Stimulated activated CD8-positive, alpha-beta memory T cell treated with anti-CD3 and anti-CD28 coated beads, Interleukin-4, amount 100 ng/mL, for 1 hour (primary cell): ENCODE data around the gene ASXL1.

ENCODE experiments used
- DNase-seq, 2 donors: peaks; one replicate each; pipeline ENCODE4 v3.0.0-alpha.2; 2020; ENCODE audit warnings: low read depth in 2 of 2, low spot score in 1 of 2

ASXL1 gene

DNA sequence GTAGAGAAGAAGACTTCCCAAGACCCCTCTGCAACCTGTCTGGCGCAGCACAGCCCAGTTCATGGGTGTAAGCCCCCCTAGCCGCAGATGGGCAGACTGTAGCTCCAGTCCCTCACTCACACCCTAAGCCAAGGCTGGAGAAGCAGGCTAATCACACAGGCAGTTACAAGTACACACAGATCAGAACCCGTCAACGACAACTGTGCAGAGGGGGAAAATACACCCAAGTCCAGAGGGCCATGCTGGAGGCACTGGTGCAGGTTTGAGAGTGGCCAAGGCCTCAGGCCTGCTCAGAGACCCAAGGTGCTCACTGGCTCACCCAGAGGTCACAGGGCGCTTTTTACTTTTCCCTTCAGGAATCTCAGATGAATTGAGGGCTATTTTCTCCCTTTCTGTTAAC, 120.9 kb downstream of the ASXL1 start:
- no peak for DNase-seq

- no peak for DNase-seq
These were observed 121.6 kb downstream of the ASXL1 start for GRCh38 chr20:32479697-32480171.

DNA sequence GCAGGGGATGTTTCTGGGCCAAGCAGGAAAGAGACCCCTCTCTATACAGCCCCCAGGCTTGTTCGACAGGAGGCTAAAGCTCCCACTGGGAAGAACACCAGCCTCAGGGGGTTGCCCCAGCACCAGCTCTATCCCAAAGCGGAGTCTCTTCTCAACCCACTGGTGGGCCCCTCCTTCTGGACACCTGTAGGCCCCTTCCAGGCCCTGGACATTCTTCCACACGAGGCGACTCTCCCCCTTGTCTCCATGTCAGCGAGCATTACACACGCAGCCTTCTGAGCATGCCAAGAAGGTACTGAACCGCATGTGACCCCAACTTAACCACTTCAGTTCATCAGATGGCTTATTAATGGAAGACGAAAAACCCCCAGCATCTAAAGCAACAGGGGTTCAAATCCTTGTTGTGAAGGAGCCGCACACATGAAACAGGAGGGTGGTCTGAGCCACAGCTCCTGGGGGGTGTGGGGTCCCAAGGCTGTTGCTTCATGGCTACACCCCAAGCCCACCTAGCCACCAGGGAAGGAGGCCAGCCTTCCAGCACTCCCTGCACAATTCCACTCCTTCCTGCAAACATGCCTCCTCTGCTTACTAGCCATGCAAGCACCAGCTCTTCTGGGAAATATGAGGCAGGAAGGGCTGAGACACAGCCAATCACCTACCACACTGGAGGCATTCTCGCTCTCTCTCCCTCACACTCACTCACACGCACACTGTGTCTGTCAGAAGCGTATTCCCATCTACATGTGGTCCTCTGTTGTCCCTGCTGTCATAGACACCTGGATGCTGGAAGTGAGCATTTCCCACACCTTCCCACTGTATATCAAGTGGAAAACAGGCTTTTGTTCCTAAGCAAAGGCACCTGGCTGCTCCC, 122.5 kb downstream of the ASXL1 start:
- no peak for DNase-seq

DNA sequence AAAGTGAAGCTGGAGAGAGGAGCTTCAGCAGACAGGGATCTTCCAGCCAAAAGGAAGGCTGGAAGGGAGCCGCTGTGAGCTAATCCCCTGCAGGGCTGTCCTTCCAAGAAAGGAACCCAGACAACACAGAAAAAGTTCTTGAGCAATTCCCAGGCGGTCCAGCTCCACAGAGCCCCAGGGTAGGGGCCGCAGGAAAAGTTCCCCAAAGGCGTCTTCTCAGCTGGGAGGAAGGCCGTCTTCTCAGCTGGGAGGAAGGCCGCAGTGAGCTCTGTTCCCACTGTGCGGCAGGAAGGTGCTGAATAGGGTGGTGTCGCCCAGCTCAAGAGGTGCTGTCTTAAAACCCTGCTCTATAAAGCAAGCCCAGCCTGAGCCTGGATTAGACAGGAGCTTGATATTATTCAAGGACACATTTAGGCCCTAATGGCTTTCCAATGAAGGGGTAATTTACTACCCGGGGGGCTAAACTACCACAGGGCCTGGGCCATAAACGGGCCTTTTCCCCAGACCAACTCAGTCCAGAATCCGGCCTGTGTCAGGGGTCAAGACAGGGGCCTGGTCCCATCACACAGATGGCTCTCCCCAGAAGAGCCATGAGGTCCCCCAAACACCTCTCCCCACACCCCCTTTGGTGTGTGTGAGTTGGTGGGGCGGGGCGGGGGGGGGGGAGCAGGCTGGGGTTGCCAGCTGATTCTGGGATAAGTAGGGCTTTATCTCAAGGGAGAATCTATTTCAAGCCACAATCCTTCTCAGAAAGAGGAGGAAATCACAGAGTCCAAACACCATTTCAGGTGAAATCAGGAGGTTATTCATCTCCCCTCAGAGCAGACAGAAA, 123.4 kb downstream of the ASXL1 start:
- no peak for DNase-seq

- no peak for DNase-seq
These were observed 124.0 kb downstream of the ASXL1 start for GRCh38 chr20:32482143-32482441.

- peak in 1 of 2 donors; percentile 14 for DNase-seq
These were observed 124.5 kb downstream of the ASXL1 start for GRCh38 chr20:32482442-32483261.

GRCh38 chr20:32483351-32484224, 125.5 kb downstream of the ASXL1 start:
- DNase-seq, result peak; percentile 28 to 33

DNA sequence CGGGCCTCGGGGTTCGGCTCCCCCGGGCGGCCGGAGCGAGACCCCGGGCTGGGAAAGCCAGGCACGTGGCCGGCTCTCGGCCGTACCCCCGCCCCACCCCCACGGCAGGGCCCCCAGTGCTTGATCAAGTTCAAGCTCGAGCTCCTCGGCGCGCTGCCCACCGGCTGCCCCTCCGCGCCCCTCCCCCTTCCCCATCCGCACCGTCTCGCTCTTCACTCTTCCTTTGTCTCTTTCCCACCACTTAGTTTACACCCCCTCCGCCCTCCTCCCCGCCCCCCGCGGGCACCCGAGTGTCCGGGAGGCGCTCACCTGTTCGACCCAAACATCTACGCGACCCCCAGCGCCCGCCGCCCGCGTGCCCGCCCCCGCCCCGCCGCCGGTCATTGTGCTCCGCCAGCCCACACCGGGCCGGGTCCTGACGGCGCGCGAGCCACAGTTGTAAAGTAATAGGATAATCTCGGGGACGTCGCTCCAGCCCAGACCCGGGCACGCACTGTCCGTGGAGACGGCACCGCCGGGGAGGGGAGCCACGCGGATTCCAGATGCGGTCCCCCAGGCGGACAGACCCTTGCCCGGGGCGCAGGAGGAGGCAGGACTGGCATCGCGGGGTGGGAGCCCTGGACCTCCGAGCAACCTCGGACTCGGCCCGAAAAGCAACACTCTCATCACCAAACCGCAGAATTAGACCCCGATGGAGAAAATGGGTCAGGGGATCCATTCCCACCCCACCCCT, 126.3 kb downstream of the ASXL1 start:
- DNase-seq, result no peak

GRCh38 chr20:32484958-32485769, 127.0 kb downstream of the ASXL1 start:
- DNase-seq, result peak; percentile 33 to 67

GRCh38 chr20:32485770-32486478, 127.8 kb downstream of the ASXL1 start:
- DNase-seq, result no peak

DNA sequence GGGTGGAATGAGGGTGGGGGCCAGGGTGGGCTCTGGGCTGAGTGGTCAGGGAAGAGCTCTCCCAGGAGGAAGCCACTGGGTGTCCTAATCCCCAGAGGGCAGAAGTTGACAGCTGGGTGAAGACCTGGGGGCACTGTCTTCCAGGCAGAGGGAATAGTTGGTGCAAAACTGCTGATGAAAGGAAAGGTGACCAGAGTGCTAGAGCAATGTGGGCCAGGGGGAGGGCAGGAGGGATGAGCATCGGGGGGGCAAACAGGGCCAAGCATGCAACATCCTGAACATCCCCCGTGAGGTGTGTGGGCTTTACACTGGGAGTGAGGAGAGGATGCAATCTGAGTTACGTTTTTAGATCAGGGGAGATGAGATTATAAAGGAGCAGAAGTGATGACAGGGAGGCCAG, 129.2 kb downstream of the ASXL1 start:
- DNase-seq, result no peak

DNA sequence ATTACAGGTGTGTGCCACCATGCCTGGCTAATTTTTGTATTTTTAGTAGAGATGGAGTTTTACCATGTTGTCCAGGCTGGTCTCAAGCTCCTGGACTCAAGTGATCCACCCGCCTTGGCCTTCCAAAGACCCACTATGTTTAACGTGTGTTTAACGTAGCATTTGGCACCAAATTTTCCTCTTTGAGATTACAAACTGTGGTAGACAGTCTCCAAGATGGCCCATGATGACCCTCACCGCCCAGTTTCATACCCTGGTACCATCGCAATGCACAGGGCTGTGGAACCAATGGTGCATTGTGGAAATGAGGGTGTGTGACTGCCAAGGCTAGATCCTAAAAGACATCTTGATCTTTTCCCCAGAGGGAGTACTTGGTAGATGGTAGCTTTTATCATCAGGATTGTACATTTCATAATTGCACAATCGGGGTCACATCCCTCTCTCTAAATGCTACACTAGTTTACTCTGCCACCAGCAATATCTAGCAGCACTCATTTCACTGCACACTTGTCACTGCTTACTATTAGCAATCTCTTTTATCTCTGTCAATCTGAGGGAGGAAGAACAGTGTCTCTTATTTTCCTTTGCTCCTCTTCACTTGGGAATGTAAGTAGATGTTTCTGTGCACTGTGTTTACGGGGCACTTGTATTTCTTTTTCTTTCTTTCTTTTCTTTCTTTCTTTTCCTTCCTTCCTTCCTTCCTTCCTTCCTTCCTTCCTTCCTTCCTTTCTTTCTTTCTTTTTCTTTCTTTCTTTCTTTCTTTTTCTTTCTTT, 130.1 kb downstream of the ASXL1 start:
- no peak for DNase-seq
